Tibial artery (tissue), 4 donors: ENCODE data around the gene TMEM250.
"Not testable (repeated sequence)": the region's sequence is repeated elsewhere in the genome, so short reads cannot be mapped to it uniquely, and the experiment has no call there.

ENCODE experiments used
- DNase-seq, 2 donors: peaks; one replicate each; pipeline ENCODE4 v3.0.0-alpha.2; 2019
- H3K27ac ChIP-seq, 2 donors: fragments of 200-600 bp; sonication (generic) in 1 of 2; 1 replicate in 1 of 2; 2 replicates in 1 of 2; pipeline ENCODE4 v1.5.1; 2018 to 2019; ENCODE audit warnings: mild to moderate bottlenecking in 1 of 2
- H3K27me3 ChIP-seq, 2 donors: fragments of 200-600 bp; sonication (generic) in 1 of 2; one replicate each; pipeline versions ENCODE4 v1.5.1 to v1.6.0; 2016 to 2019
- H3K36me3 ChIP-seq, 3 donors: fragments of 200-600 bp; sonication (generic) in 2 of 3; one replicate each; pipeline ENCODE4 v1.5.1; 2016 to 2019; ENCODE audit warnings: mild to moderate bottlenecking in 2 of 3
- H3K4me1 ChIP-seq, 4 donors: fragments of 200-600 bp; sonication (generic) in 2 of 4; 1 replicate in 3 of 4; 2 replicates in 1 of 4; pipeline ENCODE4 v1.5.1; 2016 to 2019
- H3K4me3 ChIP-seq, 2 donors: fragments of 200-600 bp; sonication (generic) in 1 of 2; 1 replicate in 1 of 2; 2 replicates in 1 of 2; pipeline ENCODE4 v1.5.1; 2018 to 2019; ENCODE audit warnings: mild to moderate bottlenecking in 2 of 2
- H3K9me3 ChIP-seq, 3 donors: fragments of 200-600 bp; sonication (generic) in 1 of 3; one replicate each; pipeline ENCODE4 v1.5.1; 2016 to 2019
- CTCF ChIP-seq, 2 experiments: fragments of 200-600 bp in 1 of 2; fragments of 450-650 bp in 1 of 2; IDR thresholded peaks; one replicate each; pipeline ENCODE4 v1.5.1; 2017 to 2019; ENCODE audit warnings: antibody characterized with exemption in 2 of 2, mild to moderate bottlenecking in 1 of 2, moderate library complexity in 1 of 2
- intact Hi-C: fragments of 100-400 bp; cut with DNase I; formaldehyde crosslinking; loops from one replicate; pipeline ENCODE4 v1.15.0; 2023; ENCODE audit warnings: low total_unique reads

TMEM250 gene

DNA sequence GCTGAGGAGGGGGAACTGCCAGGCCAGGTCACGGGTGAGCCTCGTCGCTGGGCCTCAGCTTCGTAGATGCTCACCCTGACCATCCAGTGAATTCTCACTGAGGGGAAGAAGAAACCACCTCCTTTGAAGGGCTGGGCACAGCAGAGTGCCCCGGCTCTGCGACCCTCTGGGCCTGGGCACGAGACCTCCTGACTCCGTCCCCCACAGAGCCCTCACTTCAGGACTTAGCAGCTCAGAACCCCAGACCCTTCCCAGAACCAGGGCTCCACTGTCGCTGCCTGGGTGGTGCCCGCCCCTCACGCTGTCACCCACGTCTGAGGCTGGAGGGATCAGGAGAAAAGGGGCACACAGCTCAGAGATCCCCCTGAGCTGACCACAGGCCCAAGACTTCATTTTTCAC, 34.3 kb upstream of the TMEM250 start:
- Histone ChIP-seq H3K4me1 (no peaks in the 10 kb centered on the region), H3K27ac (no peak overlapping the region), H3K9me3 (no peaks in the 10 kb centered on the region), H3K27me3 (peaks cover 0 to 41% of the 10 kb centered on the region in 2 donors), H3K36me3 (no peaks in the 10 kb centered on the region), H3K4me3 (no peak overlapping the region)
- DNase-seq, result no peak
- intact Hi-C loops, result no loop called here
- TF ChIP-seq CTCF (IDR thresholded peaks at IDR 0.05), result no peak

DNA sequence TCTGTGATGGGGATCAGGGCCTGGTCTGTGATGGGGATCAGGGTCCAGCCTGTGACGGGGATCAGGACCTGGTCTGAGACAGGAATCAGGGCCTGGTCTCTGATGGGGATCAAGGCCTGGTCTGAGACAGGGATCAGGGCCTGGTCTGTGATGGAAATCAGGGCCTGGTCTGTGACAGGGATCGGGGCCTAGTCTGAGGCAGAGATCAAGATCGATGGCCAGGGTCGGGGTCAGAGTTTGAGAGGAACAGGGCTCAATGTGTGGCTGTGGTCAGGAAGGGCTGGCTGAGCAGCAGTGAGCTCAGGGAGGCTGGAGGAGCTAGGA, 33.8 kb upstream of the TMEM250 start:
- Histone ChIP-seq H3K9me3 (no peaks in the 10 kb centered on the region), H3K36me3 (no peaks in the 10 kb centered on the region), H3K4me1 (no peaks in the 10 kb centered on the region), H3K4me3 (no peak overlapping the region), H3K27ac (no peak overlapping the region), H3K27me3 (peaks cover 0 to 41% of the 10 kb centered on the region in 2 donors)
- no peak for TF ChIP-seq CTCF (IDR thresholded peaks at IDR 0.05)
- intact Hi-C loops, result no loop called here
- no peak for DNase-seq

DNA sequence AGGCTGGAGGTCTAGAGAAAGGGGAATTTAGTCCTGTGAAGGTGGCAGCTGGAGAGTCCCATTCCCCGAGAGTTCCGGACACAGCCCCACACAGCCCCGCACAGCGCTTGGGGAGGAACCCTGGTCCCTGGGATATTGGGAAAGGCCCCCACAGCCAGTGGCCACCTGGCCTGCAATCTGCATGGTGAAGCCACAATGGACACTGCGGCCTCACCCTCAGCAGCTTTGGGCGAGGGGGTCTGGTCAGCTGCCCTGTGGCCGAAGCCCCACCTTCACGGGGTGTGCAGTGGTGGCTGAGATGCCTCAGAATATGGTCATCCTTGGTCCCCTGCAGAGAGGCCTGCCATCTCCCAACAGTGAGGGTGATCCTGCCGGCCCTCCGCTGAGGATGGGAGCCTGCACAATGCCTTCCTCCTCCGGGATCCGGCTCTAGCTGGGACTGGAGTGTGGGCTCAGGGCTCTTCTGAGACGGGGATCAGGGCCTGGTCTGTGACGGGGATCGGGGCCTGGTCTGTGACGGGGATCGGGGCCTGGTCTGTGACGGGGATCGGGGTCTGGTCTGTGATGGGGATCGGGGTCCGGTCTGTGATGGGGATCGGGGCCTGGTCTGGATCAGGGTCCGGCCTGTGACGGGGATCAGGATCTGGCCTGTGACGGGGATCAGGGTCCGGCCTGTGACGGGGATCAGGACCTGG, 33.3 kb upstream of the TMEM250 start:
- Histone ChIP-seq H3K4me1 (no peaks in the 10 kb centered on the region), H3K9me3 (no peaks in the 10 kb centered on the region), H3K36me3 (no peaks in the 10 kb centered on the region), H3K4me3 (no peak overlapping the region), H3K27ac (no peak overlapping the region), H3K27me3 (peaks cover 0 to 41% of the 10 kb centered on the region in 2 donors)
- no peak for TF ChIP-seq CTCF (IDR thresholded peaks at IDR 0.05)
- DNase-seq, result no peak
- intact Hi-C loops, result no loop called here

- Histone ChIP-seq H3K27ac (no peak overlapping the region), H3K36me3 (no peaks in the 10 kb centered on the region), H3K4me1 (no peaks in the 10 kb centered on the region), H3K9me3 (no peaks in the 10 kb centered on the region), H3K27me3 (peaks cover 0 to 44% of the 10 kb centered on the region in 2 donors), H3K4me3 (no peak overlapping the region)
- intact Hi-C loops, result no loop called here
- no peak for DNase-seq
- TF ChIP-seq CTCF (IDR thresholded peaks at IDR 0.05), result no peak
These were observed 32.6 kb upstream of the TMEM250 start for GRCh38 chr9:136151214-136151804.

GRCh38 chr9:136150664-136151213, 32.1 kb upstream of the TMEM250 start:
- DNase-seq, H3K27ac ChIP-seq, H3K4me1 ChIP-seq, H3K9me3 ChIP-seq, H3K36me3 ChIP-seq, H3K4me3 ChIP-seq, intact Hi-C loops: not testable (repeated sequence)
- peaks cover 0 to 45% of the 10 kb centered on the region in 2 donors for H3K27me3 ChIP-seq

DNA sequence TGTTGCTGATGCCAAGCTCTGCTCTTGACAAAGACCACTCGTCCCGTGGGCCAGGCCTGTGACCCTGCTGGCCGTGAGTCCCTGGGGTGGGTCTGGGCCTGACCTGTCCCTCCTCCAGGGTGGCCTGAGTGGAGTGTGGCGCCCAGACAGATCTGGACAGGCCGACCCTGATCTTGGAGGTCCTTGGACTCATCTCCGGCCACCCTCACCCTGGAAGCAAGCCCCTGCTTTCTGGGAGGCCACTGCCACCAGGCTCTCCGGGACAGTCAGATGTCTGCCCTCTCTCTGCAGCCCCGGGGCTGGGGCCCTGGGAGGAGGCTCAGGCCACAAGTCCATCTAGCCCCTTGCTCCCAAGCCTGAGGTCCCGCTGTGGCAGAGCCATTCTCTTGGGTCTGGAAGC, 31.2 kb upstream of the TMEM250 start:
- intact Hi-C loops, result loop anchor here (10.0 kb wide), 1 partner anchor 135 kb away; no protein-coding TSS in a partner anchor
- Histone ChIP-seq H3K36me3 (no peaks in the 10 kb centered on the region), H3K27ac (no peak overlapping the region), H3K9me3 (no peaks in the 10 kb centered on the region), H3K4me1 (no peaks in the 10 kb centered on the region), H3K4me3 (no peak overlapping the region), H3K27me3 (peaks cover 0 to 45% of the 10 kb centered on the region in 2 donors)
- TF ChIP-seq CTCF (IDR thresholded peaks at IDR 0.05), result no peak
- DNase-seq, result no peak
